ENCODE data around the gene UBE2D4.
A peak's percentile ranks its signal among the peaks of the same experiment; 100 is the strongest.

UBE2D4 gene

DNA sequence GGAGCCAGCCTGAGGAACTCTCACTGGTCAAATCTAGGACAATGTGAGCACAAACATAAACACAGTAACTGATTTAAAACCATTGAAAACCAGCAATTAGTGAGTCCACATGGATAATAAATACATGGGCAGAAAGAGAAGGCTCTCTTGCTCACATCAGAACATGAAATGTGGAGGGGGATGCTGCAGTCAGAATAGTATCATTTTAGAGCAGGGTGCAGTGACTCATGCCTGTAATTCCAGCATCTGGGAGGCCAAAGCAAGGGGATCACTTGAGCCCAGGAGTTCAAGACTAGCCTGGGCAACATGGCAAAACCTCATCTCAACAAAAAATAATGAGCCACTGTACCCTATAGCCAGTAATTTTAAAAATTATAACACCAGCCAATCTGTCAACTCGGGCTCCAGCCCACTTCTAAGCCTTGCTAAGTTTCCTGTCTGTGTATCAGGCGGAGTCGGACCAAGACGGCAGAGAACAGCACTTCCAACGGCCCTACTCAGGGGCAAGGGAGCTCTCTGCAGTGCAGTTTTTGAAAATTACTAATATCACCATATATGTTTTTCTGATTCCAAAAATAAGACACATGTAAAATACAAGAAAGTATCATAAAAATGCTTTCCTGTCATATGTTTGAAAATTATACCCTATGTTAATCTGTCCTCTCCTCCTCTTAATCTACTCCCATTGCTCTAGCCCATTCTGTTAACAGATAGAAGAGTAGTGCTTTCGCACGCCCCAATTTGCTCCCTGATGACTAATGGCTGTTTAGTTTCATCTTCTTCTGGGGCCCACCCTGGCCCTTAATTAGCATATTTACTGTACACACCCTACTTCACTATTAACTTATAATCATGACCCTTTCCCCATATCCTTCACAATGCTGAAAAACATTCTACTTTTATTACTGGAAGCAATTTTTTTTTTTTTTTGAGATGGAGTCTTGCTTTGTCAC lies 37.0 kb upstream of the UBE2D4 start:
- no peak overlapping the region for H3K4me3 ChIP-seq (ENCODE audit: low read depth, low read length)
- no peak overlapping the region for H3K4me2 ChIP-seq (ENCODE audit: low read length)
- WGBS (ENCODE audit: extremely low coverage, insufficient coverage, insufficient read length) = no CpG with 5 or more reads among the region's 7 CpGs
- no peak overlapping the region for H3K18ac ChIP-seq (ENCODE audit: low read length)
- H3K9me3 ChIP-seq (ENCODE audit: insufficient read depth, low read depth, low read length) = no peaks in the 10 kb centered on the region
- no peak overlapping the region for H3K4ac ChIP-seq (ENCODE audit: low read depth, low read length)
- H3K23ac ChIP-seq (ENCODE audit: low read length) = no peak overlapping the region
- H3K9ac ChIP-seq (ENCODE audit: low read length) = no peak overlapping the region
- peak in 1 of 2 donors; percentile 17 for DNase-seq
- H2AK5ac ChIP-seq (ENCODE audit: low read length) = no peak overlapping the region
- H2AFZ ChIP-seq (ENCODE audit: insufficient read depth, low read length, poor library complexity) = no peak overlapping the region
- H2BK12ac ChIP-seq (ENCODE audit: low read length) = no peak overlapping the region
- no peak overlapping the region for H3K14ac ChIP-seq (ENCODE audit: low read length)
- no peak overlapping the region for H4K91ac ChIP-seq (ENCODE audit: low read depth, low read length)
- H2BK120ac ChIP-seq (ENCODE audit: insufficient read depth, low read length, poor library complexity) = no peak overlapping the region
- H3K4me1 ChIP-seq (ENCODE audit: control insufficient read depth in 1 of 2, insufficient read depth in 2 of 2, low read length in 2 of 2) = peaks cover 0 to 3% of the 10 kb centered on the region in 2 experiments
- no peak overlapping the region for H4K8ac ChIP-seq (ENCODE audit: low read depth, low read length)
- no peaks in the 10 kb centered on the region for H3K79me2 ChIP-seq (ENCODE audit: control insufficient read depth, insufficient read depth, low read length, poor library complexity)
- no peak overlapping the region for H3K27ac ChIP-seq (ENCODE audit: low read depth, low read length)
- H3K27me3 ChIP-seq (ENCODE audit: insufficient read depth, low read length) = no peaks in the 10 kb centered on the region
- peaks cover 0 to 2% of the 10 kb centered on the region in 2 experiments for H3K36me3 ChIP-seq (ENCODE audit: control insufficient read depth in 1 of 2, insufficient read depth in 2 of 2, low read length in 2 of 2)
- H3K79me1 ChIP-seq (ENCODE audit: low read length) = no peaks in the 10 kb centered on the region
- no peak overlapping the region for H2BK5ac ChIP-seq (ENCODE audit: low read depth, low read length, poor library complexity)
- H4K12ac ChIP-seq (ENCODE audit: low read depth, low read length) = no peak overlapping the region

DNA sequence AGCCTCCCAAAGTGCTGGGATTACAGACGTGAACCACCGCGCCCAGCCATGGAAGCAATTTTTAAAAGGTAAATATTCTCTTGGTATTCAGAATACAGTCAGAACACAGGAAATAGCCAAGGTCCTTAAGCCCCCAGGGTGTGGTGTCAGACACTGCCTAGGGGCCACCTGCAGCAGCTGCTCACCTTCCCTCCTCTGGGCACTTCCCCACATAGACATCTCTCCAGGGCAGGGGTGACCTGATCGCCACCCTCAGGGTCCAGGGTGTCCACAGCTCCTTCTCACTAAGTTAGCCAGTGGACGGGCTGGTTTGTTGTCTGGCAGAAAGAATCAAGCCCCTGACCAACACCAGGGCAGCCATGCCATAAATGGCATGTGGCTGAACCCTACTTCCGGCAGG lies 35.8 kb upstream of the UBE2D4 start:
- Histone ChIP-seq H3K14ac (ENCODE audit: low read length) (no peak overlapping the region), H3K9ac (ENCODE audit: low read length) (peak overlapping the region; percentile 5), H3K4ac (ENCODE audit: low read depth, low read length) (no peak overlapping the region), H3K4me1 (ENCODE audit: control insufficient read depth in 1 of 2, insufficient read depth in 2 of 2, low read length in 2 of 2) (peaks cover 0 to 3% of the 10 kb centered on the region in 2 experiments), H2BK12ac (ENCODE audit: low read length) (no peak overlapping the region), H3K27ac (ENCODE audit: low read depth, low read length) (no peak overlapping the region), H3K23ac (ENCODE audit: low read length) (no peak overlapping the region), H4K8ac (ENCODE audit: low read depth, low read length) (no peak overlapping the region), H3K9me3 (ENCODE audit: insufficient read depth, low read depth, low read length) (no peaks in the 10 kb centered on the region), H3K4me3 (ENCODE audit: low read depth, low read length) (no peak overlapping the region), H4K12ac (ENCODE audit: low read depth, low read length) (no peak overlapping the region), H2AFZ (ENCODE audit: insufficient read depth, low read length, poor library complexity) (no peak overlapping the region), H3K27me3 (ENCODE audit: insufficient read depth, low read length) (no peaks in the 10 kb centered on the region), H2BK5ac (ENCODE audit: low read depth, low read length, poor library complexity) (no peak overlapping the region), H2BK120ac (ENCODE audit: insufficient read depth, low read length, poor library complexity) (no peak overlapping the region), H3K79me2 (ENCODE audit: control insufficient read depth, insufficient read depth, low read length, poor library complexity) (no peaks in the 10 kb centered on the region), H4K91ac (ENCODE audit: low read depth, low read length) (no peak overlapping the region), H3K4me2 (ENCODE audit: low read length) (no peak overlapping the region), H3K79me1 (ENCODE audit: low read length) (no peaks in the 10 kb centered on the region), H3K36me3 (ENCODE audit: control insufficient read depth in 1 of 2, insufficient read depth in 2 of 2, low read length in 2 of 2) (peaks cover 0 to 2% of the 10 kb centered on the region in 2 experiments), H2AK5ac (ENCODE audit: low read length) (no peak overlapping the region), H3K18ac (ENCODE audit: low read length) (no peak overlapping the region)
- peak; percentile 98 to 99 for DNase-seq
- no CpG with 5 or more reads among the region's 6 CpGs for WGBS (ENCODE audit: extremely low coverage, insufficient coverage, insufficient read length)

GRCh38 chr7:43891069-43891955 lies 34.9 kb upstream of the UBE2D4 start:
- Histone ChIP-seq H3K27ac (ENCODE audit: low read depth, low read length) (no peak overlapping the region), H3K9ac (ENCODE audit: low read length) (no peak overlapping the region), H3K9me3 (ENCODE audit: insufficient read depth, low read depth, low read length) (no peaks in the 10 kb centered on the region), H4K12ac (ENCODE audit: low read depth, low read length) (no peak overlapping the region), H3K79me2 (ENCODE audit: control insufficient read depth, insufficient read depth, low read length, poor library complexity) (no peaks in the 10 kb centered on the region), H4K91ac (ENCODE audit: low read depth, low read length) (no peak overlapping the region), H2BK5ac (ENCODE audit: low read depth, low read length, poor library complexity) (no peak overlapping the region), H2AK5ac (ENCODE audit: low read length) (no peak overlapping the region), H2AFZ (ENCODE audit: insufficient read depth, low read length, poor library complexity) (no peak overlapping the region), H3K4ac (ENCODE audit: low read depth, low read length) (no peak overlapping the region), H3K4me3 (ENCODE audit: low read depth, low read length) (no peak overlapping the region), H3K36me3 (ENCODE audit: control insufficient read depth in 1 of 2, insufficient read depth in 2 of 2, low read length in 2 of 2) (no peaks in the 10 kb centered on the region), H3K23ac (ENCODE audit: low read length) (no peak overlapping the region), H2BK120ac (ENCODE audit: insufficient read depth, low read length, poor library complexity) (no peak overlapping the region), H3K4me2 (ENCODE audit: low read length) (no peak overlapping the region), H3K14ac (ENCODE audit: low read length) (no peak overlapping the region), H3K18ac (ENCODE audit: low read length) (peak overlapping the region; percentile 74), H2BK12ac (ENCODE audit: low read length) (no peak overlapping the region), H3K79me1 (ENCODE audit: low read length) (no peaks in the 10 kb centered on the region), H3K27me3 (ENCODE audit: insufficient read depth, low read length) (no peaks in the 10 kb centered on the region), H3K4me1 (ENCODE audit: control insufficient read depth in 1 of 2, insufficient read depth in 2 of 2, low read length in 2 of 2) (peaks cover 0 to 3% of the 10 kb centered on the region in 2 experiments), H4K8ac (ENCODE audit: low read depth, low read length) (no peak overlapping the region)
- DNase-seq = peak; percentile 75 to 87
- WGBS (ENCODE audit: extremely low coverage, insufficient coverage, insufficient read length) = no CpG with 5 or more reads among the region's 12 CpGs

GRCh38 chr7:43895847-43896415 lies 30.3 kb upstream of the UBE2D4 start:
- DNase-seq = peak; percentile 43 to 64
- H3K79me1 ChIP-seq (ENCODE audit: low read length) = no peaks in the 10 kb centered on the region
- H3K4me3 ChIP-seq (ENCODE audit: low read depth, low read length) = no peak overlapping the region
- no peak overlapping the region for H2BK5ac ChIP-seq (ENCODE audit: low read depth, low read length, poor library complexity)
- no peak overlapping the region for H2AK5ac ChIP-seq (ENCODE audit: low read length)
- H4K8ac ChIP-seq (ENCODE audit: low read depth, low read length) = no peak overlapping the region
- no peak overlapping the region for H2BK120ac ChIP-seq (ENCODE audit: insufficient read depth, low read length, poor library complexity)
- H3K9me3 ChIP-seq (ENCODE audit: insufficient read depth, low read depth, low read length) = no peaks in the 10 kb centered on the region
- no peak overlapping the region for H3K23ac ChIP-seq (ENCODE audit: low read length)
- no peak overlapping the region for H3K27ac ChIP-seq (ENCODE audit: low read depth, low read length)
- no peak overlapping the region for H4K12ac ChIP-seq (ENCODE audit: low read depth, low read length)
- no peaks in the 10 kb centered on the region for H3K27me3 ChIP-seq (ENCODE audit: insufficient read depth, low read length)
- H3K4me2 ChIP-seq (ENCODE audit: low read length) = no peak overlapping the region
- WGBS (ENCODE audit: extremely low coverage, insufficient coverage, insufficient read length) = no CpG with 5 or more reads among the region's 8 CpGs
- H3K36me3 ChIP-seq (ENCODE audit: control insufficient read depth in 1 of 2, insufficient read depth in 2 of 2, low read length in 2 of 2) = no peaks in the 10 kb centered on the region
- H3K18ac ChIP-seq (ENCODE audit: low read length) = no peak overlapping the region
- H3K14ac ChIP-seq (ENCODE audit: low read length) = no peak overlapping the region
- no peaks in the 10 kb centered on the region for H3K79me2 ChIP-seq (ENCODE audit: control insufficient read depth, insufficient read depth, low read length, poor library complexity)
- no peaks in the 10 kb centered on the region for H3K4me1 ChIP-seq (ENCODE audit: control insufficient read depth in 1 of 2, insufficient read depth in 2 of 2, low read length in 2 of 2)
- no peak overlapping the region for H4K91ac ChIP-seq (ENCODE audit: low read depth, low read length)
- no peak overlapping the region for H3K9ac ChIP-seq (ENCODE audit: low read length)
- H2AFZ ChIP-seq (ENCODE audit: insufficient read depth, low read length, poor library complexity) = no peak overlapping the region
- no peak overlapping the region for H2BK12ac ChIP-seq (ENCODE audit: low read length)
- no peak overlapping the region for H3K4ac ChIP-seq (ENCODE audit: low read depth, low read length)

Measured in trophoblast cell (in vitro differentiated cells and primary cell).